D341Med (cell line): ENCODE data around the gene CEP83.
"Not testable (repeated sequence)": the region's sequence is repeated elsewhere in the genome, so short reads cannot be mapped to it uniquely, and the experiment has no call there.

ENCODE experiments used
- DNase-seq: peaks from one replicate; pipeline ENCODE4 v3.0.0; 2012; ENCODE audit warnings: low spot score

CEP83 gene

DNA sequence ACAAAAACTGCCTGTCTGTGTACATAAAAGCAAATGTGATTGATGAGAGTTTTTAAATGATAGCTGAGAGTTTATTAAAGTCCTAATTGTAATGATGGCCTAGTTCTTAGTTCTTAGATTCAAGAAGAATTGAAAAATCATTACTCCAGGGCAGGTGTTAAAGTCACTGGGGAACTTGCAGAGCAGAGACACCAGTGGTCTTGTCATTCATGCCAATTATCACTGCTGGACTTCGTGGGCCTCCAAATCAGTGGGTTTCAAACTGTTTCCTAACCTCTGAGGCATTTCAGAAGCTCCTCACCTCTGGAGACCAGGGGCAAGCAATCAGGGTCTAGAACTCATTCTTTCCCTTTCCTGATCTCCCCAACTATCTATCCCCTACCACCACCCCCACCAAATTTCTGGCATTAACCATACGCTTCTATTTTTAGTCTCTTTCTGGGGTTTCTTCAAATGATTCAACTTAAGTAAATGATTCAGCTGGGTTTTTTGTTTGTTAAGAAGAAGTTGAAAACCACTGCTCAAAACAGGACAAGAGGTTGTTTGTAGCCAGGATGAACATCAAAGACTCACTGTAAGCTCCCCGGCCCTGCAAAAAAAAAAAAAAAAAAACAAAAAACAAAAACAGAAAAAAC is 80.1 kb downstream of the CEP83 start:
- no peak for DNase-seq

DNA sequence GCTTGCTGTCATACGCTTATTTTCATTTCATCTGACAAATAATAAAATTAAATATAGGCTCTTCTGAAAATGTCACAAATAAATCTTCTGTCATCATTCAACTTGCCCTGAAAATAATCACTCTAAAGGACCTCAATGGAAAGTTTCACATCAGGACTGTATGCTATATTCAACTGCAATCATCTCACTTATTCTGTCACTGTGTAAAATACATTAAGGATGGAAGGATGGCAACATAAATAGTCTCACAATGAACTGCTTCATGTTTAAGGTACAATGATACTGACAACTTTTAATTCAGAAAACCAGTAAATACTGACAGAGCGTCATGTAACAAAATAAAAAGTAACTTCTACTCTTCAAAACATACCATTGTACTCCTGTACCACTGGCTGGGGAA is 82.1 kb downstream of the CEP83 start:
- DNase-seq, result no peak

GRCh38 chr12:94374124-94374523 is 85.5 kb downstream of the CEP83 start:
- no peak for DNase-seq

DNA sequence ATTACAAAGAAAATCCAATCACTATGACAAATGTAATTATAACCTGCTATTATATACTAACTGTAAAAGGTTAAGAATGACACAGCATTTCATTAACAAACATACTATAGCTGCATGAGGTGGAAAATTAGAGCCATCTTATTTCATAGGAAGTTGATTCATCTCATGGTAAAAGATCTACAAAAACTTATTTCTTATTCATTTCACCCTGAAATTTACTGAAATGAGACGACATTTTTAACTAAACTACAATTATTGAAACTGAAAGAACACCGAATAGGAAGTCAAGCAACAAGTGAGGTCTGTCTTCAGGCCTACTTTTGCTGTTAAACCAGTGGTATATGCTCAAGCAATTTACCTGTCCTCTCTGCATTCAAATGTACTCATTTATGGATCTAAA is 87.2 kb downstream of the CEP83 start:
- no peak for DNase-seq

GRCh38 chr12:94362653-94363052 is 97.0 kb downstream of the CEP83 start:
- no peak for DNase-seq

- DNase-seq, result no peak
Observed at GRCh38 chr12:94359761-94360160, 99.9 kb downstream of the CEP83 start.

DNA sequence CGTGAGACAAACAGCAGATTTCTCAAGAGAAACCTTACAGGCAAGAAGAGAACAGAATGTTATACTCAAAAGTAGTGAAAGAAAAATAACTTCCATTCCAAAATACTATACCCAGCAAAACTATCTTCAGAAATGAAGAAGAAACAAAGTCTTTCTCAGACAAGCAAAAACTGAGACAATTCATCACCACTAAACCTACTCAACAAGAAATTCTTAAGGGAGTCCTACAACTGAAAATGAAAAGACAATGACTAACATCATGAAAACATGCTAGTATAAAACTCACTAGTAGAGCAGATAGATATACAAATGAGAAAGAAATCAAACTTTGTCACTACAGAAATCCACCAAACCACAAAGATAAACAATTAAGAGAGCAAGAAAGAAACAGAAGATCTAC is 106.5 kb downstream of the CEP83 start:
- no peak for DNase-seq

- no peak for DNase-seq
Observed at GRCh38 chr12:94340573-94340972, 119.1 kb downstream of the CEP83 start.

DNA sequence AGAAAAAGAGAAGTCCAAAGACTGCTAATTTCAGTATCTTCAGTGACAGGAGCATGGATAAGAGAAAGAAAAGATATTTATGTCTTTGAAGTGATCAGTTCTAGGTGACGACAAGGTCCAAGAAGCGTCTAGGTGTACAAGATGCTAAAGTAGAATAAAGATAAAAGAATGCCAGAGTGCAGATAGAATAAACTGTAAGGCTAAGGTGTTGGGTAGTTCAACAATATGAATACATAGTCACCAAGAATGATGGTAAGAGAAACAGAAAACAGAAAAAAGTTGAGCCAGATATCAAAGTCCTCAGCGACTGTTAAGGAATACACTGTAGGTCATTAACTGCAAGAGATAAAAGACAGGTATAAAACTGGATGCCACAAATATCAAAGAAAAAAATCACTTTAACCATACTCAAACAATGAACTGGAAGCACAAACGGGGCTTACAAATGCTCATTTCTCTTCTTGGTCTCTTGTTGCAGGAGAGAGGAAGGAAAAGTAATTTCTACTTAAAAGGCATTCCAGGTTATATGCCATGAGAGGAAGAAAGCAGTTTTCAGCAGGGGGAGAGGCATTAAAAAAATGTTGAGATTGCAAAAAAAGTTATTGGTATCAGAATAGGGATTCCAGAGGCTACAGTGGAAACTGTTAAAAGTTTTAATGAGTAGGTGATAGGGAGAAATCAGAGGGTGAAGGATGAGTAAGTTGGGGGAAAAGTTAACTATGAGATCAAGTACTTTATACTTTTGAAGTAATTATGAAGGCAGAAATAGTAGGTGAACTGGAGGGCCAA is 121.5 kb downstream of the CEP83 start:
- DNase-seq, result no peak

- no peak for DNase-seq
Observed at GRCh38 chr12:94336211-94336925, 123.3 kb downstream of the CEP83 start.

DNA sequence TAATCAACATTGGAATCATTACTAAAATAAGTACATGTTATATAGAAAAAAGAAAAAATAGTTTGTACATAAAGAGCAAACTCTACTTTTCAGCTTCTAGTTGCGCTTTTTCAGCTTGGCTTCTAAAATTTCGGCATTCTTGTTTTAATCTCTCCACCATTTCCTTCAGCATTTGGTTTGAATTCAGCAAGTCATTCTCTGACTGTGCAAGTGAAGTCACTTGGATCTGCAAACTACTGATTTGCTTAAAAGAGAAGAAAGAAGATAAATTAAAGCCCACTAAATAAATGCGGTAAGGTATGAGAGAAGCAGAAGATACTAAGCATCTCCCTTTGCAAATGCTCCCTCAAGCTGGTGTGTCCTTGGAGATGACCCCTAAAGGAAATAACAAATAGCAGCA is 126.3 kb downstream of the CEP83 start:
- DNase-seq, result no peak

GRCh38 chr12:94329366-94329765 is 130.3 kb downstream of the CEP83 start:
- DNase-seq, result no peak

- no peak for DNase-seq
Observed at GRCh38 chr12:94327809-94328208, 131.9 kb downstream of the CEP83 start.

- no peak for DNase-seq
Observed at GRCh38 chr12:94326727-94327126, 132.9 kb downstream of the CEP83 start.

GRCh38 chr12:94326234-94326633 is 133.4 kb downstream of the CEP83 start:
- no peak for DNase-seq

DNA sequence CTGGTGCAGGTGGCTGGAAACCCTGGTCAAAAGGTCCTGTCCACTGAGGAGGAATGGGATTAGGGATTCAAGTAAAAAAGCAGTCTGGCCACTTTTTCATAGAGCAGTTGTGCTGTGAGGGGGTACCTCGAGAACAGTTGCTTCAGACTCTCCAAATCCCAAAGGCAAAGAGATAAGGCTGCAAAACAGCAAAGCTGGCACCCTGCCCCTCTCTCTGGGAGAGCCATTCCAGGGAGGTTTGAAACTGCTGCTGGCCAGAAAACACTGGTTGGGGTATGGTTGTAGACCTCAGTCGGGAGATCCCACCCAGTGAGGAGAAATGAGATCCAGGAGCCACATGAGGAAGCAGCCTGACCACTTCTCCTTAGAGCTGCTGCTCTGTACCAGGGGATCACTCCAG is 137.3 kb downstream of the CEP83 start:
- DNase-seq, result no peak

DNA sequence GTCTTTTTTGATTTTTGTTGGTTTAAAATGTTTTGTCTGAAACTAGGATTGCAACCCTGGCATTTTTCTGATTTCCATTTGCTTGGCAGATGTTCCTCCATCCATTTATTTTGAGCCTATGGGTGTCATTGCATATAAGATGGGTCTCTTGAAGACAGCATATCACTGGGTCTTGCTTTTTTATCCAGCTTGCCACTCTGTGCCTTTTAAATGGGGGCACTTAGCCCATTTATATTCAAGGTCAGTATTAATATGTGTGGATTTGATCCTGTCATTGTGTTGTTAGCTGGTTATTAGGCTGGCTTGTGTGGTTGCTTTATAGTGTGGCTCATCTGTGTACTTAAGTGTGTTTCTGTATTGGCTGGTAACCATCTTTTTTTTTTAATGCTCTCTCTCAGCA is 139.6 kb downstream of the CEP83 start:
- no peak for DNase-seq

DNA sequence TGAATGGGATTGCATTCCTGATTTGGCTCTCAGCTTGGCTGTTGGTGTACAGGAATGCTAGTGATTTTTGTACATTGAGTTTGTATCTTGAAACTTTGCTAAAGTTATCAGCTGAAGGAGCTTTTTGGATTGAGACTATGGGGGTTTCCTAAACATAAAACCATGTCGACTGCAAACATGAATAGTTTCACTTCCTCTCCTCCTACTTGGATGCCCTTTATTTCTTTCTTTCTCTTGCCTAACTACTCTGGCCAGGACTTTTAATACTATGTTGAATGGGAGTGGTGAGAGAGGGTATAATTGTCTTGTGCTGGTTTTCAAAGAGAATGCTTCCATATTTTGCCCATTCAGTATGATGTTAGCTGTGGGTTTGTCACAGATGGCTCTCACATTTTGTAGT is 141.5 kb downstream of the CEP83 start:
- no peak for DNase-seq

- not testable (repeated sequence) for DNase-seq
Observed at GRCh38 chr12:94316600-94316999, 143.1 kb downstream of the CEP83 start.

- DNase-seq, result no peak
Observed at GRCh38 chr12:94312378-94312777, 147.3 kb downstream of the CEP83 start.

GRCh38 chr12:94309373-94309772 is 150.3 kb downstream of the CEP83 start:
- DNase-seq, result no peak

GRCh38 chr12:94308612-94309011 is 151.1 kb downstream of the CEP83 start:
- DNase-seq, result no peak
